ENCODE data around the gene TMC4.
"Not testable (repeated sequence)": the region's sequence is repeated elsewhere in the genome, so short reads cannot be mapped to it uniquely, and the experiment has no call there.

The TMC4 gene, protein sequence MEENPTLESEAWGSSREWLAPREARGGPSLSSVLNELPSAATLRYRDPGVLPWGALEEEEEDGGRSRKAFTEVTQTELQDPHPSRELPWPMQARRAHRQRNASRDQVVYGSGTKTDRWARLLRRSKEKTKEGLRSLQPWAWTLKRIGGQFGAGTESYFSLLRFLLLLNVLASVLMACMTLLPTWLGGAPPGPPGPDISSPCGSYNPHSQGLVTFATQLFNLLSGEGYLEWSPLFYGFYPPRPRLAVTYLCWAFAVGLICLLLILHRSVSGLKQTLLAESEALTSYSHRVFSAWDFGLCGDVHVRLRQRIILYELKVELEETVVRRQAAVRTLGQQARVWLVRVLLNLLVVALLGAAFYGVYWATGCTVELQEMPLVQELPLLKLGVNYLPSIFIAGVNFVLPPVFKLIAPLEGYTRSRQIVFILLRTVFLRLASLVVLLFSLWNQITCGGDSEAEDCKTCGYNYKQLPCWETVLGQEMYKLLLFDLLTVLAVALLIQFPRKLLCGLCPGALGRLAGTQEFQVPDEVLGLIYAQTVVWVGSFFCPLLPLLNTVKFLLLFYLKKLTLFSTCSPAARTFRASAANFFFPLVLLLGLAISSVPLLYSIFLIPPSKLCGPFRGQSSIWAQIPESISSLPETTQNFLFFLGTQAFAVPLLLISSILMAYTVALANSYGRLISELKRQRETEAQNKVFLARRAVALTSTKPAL

DNA sequence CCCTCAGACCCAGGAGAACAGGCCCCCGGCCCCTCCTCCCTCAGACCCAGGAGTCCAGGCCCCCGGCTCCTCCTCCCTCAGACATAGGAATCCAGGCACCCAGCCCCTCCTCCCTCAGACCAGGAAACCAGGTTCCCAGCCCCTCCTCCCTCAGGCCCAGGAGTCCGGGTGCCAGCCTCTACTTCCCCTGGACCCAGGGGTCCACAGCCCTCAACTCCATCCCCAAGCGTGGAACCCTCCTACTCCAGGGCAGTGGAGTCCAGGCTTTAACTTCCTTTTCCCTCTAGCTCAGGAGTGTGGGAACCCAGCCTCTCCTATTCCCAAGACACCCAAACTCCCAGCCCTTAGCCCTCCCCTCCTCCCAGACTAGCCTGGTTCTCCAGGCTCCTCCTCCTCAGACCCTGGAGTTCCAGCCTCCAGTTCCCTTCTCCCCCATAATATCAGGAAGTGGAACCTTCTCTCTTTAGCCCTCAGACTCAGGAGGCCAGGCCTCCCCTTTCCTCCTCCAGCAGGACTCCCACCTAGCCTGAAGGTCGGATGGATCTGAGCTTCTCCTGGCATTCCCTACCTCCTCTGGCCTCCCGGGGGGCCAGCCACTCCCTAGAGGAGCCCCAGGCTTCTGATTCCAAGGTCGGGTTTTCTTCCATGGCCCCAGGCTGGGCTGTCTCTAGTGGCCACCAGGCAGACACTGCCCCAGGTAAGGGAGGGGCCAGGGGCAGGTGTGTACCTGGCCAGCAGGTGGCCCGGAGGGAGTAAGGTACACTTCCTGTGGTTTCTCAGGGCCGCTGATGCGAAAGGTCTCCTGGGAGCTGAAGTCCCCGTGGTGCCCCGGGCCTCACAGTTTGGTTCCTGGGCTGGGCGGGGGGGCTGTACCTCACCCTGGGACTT, at the start of gene TMC4:
Gene TMC4 (minus strand): TSS at position 690 of the 888 bp plus-strand sequence. CDS start 43 bp downstream, at position 647.
- Histone ChIP-seq H4K20me1 (ENCODE audit: insufficient read depth, low read length) (no peaks in the 10 kb centered on the region), H3K36me3 (replicated peaks; ENCODE audit: low read depth, low read length) (no peaks in the 10 kb centered on the region), H3K4me2 (ENCODE audit: low read length) (no peak within 1 kb of the TSS), H3K9me3 (ENCODE audit: insufficient read depth, low read length) (no peaks in the 10 kb centered on the region), H2AFZ (ENCODE audit: low read depth, low read length) (no peak within 1 kb of the TSS), H3K9ac (ENCODE audit: low read length) (no peak within 1 kb of the TSS), H3K4me1 (ENCODE audit: low read length) (peaks cover 7% of the 10 kb centered on the region; the same call in 1 of the 2 replicates), H3K79me2 (ENCODE audit: low read length) (no peaks in the 10 kb centered on the region), H3K27me3 (ENCODE audit: low read depth, low read length) (no peaks in the 10 kb centered on the region), H3K4me3 (ENCODE audit: low read length) (no peak within 1 kb of the TSS), H3K27ac (ENCODE audit: low read length) (no peak within 1 kb of the TSS)
- TF ChIP-seq, protein P1, sequence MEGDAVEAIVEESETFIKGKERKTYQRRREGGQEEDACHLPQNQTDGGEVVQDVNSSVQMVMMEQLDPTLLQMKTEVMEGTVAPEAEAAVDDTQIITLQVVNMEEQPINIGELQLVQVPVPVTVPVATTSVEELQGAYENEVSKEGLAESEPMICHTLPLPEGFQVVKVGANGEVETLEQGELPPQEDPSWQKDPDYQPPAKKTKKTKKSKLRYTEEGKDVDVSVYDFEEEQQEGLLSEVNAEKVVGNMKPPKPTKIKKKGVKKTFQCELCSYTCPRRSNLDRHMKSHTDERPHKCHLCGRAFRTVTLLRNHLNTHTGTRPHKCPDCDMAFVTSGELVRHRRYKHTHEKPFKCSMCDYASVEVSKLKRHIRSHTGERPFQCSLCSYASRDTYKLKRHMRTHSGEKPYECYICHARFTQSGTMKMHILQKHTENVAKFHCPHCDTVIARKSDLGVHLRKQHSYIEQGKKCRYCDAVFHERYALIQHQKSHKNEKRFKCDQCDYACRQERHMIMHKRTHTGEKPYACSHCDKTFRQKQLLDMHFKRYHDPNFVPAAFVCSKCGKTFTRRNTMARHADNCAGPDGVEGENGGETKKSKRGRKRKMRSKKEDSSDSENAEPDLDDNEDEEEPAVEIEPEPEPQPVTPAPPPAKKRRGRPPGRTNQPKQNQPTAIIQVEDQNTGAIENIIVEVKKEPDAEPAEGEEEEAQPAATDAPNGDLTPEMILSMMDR (IDR thresholded peaks at IDR 0.05; ENCODE audit: low read depth, low read length) = no peak
- no peak for TF ChIP-seq EZH2phosphoT487 (IDR thresholded peaks at IDR 0.05; ENCODE audit: low read depth)

DNA sequence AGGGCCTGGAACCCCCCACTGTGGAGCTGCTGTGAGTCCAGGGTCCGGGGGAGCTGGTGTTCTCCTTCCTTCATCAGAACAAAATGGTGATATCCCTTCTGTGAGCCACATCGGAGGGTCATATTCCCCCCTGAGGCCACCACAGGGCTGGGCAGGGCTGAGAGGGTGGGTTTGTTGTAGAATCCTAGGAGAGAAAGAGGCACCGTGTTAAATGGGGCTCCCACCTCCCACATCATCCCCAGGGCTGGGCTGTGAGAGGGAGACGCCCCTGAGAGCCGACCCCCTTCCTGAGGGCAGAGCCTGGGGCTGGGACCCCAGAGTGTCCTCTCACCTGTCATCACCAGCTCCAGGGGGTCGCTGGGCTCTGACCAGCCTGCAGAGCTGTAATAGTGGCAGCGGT, 49.0 kb upstream of the TMC4 start:
- H3K27ac ChIP-seq (ENCODE audit: low read length); H3K79me2 ChIP-seq (ENCODE audit: low read length); H3K9me3 ChIP-seq (ENCODE audit: insufficient read depth, low read length); H3K4me3 ChIP-seq (ENCODE audit: low read length); H3K9ac ChIP-seq (ENCODE audit: low read length); H3K4me2 ChIP-seq (ENCODE audit: low read length); H4K20me1 ChIP-seq (ENCODE audit: insufficient read depth, low read length); H2AFZ ChIP-seq (ENCODE audit: low read depth, low read length); H3K36me3 ChIP-seq (replicated peaks; ENCODE audit: low read depth, low read length); H3K27me3 ChIP-seq (ENCODE audit: low read depth, low read length): not testable (repeated sequence)
- H3K4me1 ChIP-seq (ENCODE audit: low read length) = peaks cover 14% of the 10 kb centered on the region

DNA sequence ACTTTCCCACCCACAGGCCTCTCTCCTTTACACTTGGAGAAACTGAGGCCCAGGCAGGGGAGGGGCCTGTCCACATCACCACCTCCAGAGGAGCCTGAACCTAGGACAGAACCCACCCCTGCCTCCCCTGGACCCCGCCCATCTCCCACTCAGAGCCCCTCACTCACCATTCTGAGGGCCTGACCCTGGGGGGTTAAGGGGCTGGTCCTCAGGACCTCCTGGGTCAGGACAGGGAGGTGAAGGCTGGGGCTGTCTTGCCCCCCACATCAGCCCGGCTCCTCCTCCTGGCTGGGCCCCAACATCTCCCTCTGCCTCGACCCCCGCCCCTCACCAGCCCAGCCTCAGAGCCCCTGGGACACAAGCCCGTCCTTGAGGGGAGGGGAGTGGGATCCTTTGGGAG, 46.7 kb upstream of the TMC4 start:
- H3K9ac ChIP-seq (ENCODE audit: low read length); H3K9me3 ChIP-seq (ENCODE audit: insufficient read depth, low read length); H3K4me2 ChIP-seq (ENCODE audit: low read length); H3K27me3 ChIP-seq (ENCODE audit: low read depth, low read length); H3K27ac ChIP-seq (ENCODE audit: low read length); H3K4me1 ChIP-seq (ENCODE audit: low read length); H4K20me1 ChIP-seq (ENCODE audit: insufficient read depth, low read length); H3K36me3 ChIP-seq (replicated peaks; ENCODE audit: low read depth, low read length); H2AFZ ChIP-seq (ENCODE audit: low read depth, low read length); H3K4me3 ChIP-seq (ENCODE audit: low read length); H3K79me2 ChIP-seq (ENCODE audit: low read length): not testable (repeated sequence)

DNA sequence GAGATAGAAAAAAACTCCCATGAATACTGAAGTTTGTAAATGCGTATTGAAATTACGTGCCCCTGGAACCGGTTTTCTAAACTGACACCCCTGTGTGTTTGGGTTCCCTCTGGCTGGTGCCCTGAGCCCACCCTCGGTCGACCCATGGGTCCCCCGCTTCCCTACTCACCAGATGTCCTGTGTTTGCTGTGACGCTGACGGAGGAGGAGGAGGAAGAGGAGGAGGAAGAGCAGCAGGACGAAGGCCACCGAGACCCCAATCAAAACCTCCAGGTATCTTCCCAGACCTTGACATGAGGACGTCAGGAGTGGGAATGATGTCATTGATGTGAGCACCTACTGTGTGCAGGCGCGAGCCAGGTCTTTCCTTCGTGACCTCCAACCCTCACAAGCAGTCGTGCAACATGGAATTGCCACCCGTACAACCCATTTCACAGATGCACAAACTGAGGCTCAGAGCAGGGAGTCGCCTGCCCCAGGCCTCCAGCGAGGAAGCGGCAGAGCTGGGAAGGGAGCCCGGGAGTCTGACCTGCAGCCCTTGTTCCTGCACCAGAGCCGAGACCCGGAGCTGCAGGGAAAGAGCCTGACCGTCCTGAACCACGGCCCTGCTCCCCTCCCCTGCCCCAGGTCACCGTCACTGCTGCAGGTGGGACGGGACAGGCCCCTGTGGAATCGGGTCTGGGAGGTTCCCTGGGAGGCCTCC, 46.2 kb upstream of the TMC4 start:
- Histone ChIP-seq H3K9me3 (ENCODE audit: insufficient read depth, low read length) (no peaks in the 10 kb centered on the region), H3K27me3 (ENCODE audit: low read depth, low read length) (no peaks in the 10 kb centered on the region), H4K20me1 (ENCODE audit: insufficient read depth, low read length) (no peaks in the 10 kb centered on the region), H3K27ac (ENCODE audit: low read length) (no peak overlapping the region), H3K4me1 (ENCODE audit: low read length) (peaks cover 9% of the 10 kb centered on the region; the same call in 1 of the 2 replicates), H3K9ac (ENCODE audit: low read length) (no peak overlapping the region), H3K79me2 (ENCODE audit: low read length) (no peaks in the 10 kb centered on the region), H3K36me3 (replicated peaks; ENCODE audit: low read depth, low read length) (peaks cover 3% of the 10 kb centered on the region), H2AFZ (ENCODE audit: low read depth, low read length) (no peak overlapping the region), H3K4me2 (ENCODE audit: low read length) (no peak overlapping the region), H3K4me3 (ENCODE audit: low read length) (no peak overlapping the region)
- TF ChIP-seq, protein P1 (IDR thresholded peaks at IDR 0.05; ENCODE audit: low read depth, low read length) = no peak
- no peak for TF ChIP-seq EZH2phosphoT487 (IDR thresholded peaks at IDR 0.05; ENCODE audit: low read depth)

All from OCI-LY3 (cell line).